Urinary bladder (tissue), 4 donors: Measurements from ENCODE around the gene ZBTB24. TPM values are rescaled to one million over a fixed set of nuclear protein-coding genes. Genes with fewer than 3 reads are reported as not detected.

Experiments used
- DNase-seq: peaks from one replicate; pipeline ENCODE4 v3.0.0-alpha.2; 2015; ENCODE audit errors: extremely low spot score
- H3K27ac ChIP-seq: one replicate; pipeline ENCODE4 v1.5.1; 2013; ENCODE audit warnings: low read depth, mild to moderate bottlenecking, moderate library complexity
- H3K36me3 ChIP-seq: one replicate; pipeline ENCODE4 v1.6.1; 2013; ENCODE audit warnings: mild to moderate bottlenecking, moderate library complexity; ENCODE audit not compliant: insufficient read depth
- H3K4me1 ChIP-seq: one replicate; pipeline ENCODE4 v1.6.1; 2013; ENCODE audit warnings: mild to moderate bottlenecking, moderate library complexity; ENCODE audit not compliant: insufficient read depth
- H3K4me3 ChIP-seq: one replicate; pipeline ENCODE4 v1.5.1; 2013; ENCODE audit warnings: low read depth, low read length
- WGBS: extraction: QIAGEN DNeasy Blood & Tissue Kit; methylation state at CpG from one replicate; pipeline ENCODE4 v1.1.7; 2013; 5-methylcytosine and 5-hydroxymethylcytosine counted together
- polyA plus RNA-seq: library from polyadenylated mRNA; stranded (reverse); fragments of 200-250 nt; gene quantifications from one replicate; pipeline ENCODE4 v1.2.3, GENCODE V29; 2013
- total RNA-seq: library from RNA; depleted of rRNA; stranded (reverse); fragments of >200 nt; gene quantifications from one replicate; pipeline ENCODE4 v1.2.3, GENCODE V29; 2014
- donor health status: healthy with polysubstance abuse.
- donor health status: healthy.

ZBTB24 gene
- total and polyA plus RNA-seq, 2 donors = 4.3 to 12.0 TPM

DNA sequence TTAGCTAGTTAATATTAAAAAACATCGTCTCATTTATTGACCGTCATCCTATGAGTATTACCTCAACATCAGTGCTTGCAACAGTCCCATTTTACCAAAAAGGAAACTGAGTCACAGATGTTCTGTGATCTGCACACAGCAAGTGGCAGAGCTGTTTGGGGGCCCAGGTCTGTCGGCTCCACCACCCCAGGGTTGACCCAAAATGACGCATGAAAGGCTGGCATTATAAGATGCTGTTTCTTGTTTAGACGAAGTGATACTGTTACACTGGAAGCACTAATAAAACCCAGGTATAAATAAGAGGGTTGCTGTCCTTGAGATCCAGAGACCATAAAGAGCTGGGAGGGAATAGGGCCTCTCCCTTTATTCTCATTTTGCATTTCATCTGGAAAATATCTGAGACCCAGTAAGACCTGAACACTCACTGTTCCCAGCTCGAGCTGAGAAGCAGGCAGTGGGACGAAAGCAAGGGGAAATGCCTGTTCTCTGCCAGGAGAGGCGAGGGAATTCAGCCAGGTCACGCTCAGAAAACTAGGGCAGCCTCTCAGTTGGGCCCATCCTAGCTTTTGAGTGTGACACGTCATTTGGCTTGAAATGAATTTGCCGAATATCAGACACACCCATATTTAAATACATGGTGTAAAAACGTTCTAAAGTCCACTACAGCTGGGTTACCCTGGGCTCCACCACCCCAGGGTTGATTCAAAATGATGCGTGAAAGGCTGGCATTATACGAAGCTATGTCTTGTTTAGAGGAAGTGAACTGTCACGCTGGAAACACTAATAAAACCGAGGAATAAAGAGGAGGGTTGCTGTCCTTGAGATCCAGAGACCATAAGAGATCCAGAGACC, 26.1 kb downstream of the ZBTB24 start:
- no peaks in the 10 kb centered on the region for H3K36me3 ChIP-seq
- DNase-seq = no peak
- H3K4me1 ChIP-seq = peaks cover 1% of the 10 kb centered on the region
- H3K27ac ChIP-seq = no peak overlapping the region
- whole genome bisulfite sequencing = 47% methylated on average over 16 of the region's 16 CpGs
- peak overlapping the region; percentile 77 for H3K4me3 ChIP-seq

DNA sequence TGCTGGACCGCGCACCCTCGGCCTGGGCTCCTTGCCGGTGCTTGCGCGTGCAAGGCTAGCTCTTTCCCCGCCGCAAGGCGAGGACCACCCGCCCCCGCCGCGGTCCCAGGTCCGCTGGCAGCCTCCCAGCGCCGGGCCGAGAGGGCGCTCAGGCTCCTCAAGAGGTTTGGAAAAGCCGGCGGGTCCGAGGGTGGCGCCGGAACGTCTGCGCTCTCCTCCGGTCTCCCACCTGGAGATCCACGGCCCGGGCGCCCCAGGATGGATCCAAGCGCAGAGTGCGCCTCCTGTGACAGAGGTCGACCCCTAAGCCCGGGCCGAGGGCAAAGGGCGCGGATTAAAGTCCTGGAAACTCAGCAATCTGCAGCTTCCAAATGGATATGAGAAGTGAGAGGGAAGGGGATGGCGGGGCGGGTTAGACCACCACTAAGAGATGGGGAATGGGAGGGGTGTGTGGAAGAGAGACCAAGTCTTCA, 26.9 kb downstream of the ZBTB24 start:
- Histone ChIP-seq H3K36me3 (no peaks in the 10 kb centered on the region), H3K4me1 (peaks cover 1% of the 10 kb centered on the region), H3K27ac (peak overlapping the region; percentile 63), H3K4me3 (peak overlapping the region; percentile 77)
- 8% methylated on average over 38 of the region's 38 CpGs for WGBS
- DNase-seq = no peak

DNA sequence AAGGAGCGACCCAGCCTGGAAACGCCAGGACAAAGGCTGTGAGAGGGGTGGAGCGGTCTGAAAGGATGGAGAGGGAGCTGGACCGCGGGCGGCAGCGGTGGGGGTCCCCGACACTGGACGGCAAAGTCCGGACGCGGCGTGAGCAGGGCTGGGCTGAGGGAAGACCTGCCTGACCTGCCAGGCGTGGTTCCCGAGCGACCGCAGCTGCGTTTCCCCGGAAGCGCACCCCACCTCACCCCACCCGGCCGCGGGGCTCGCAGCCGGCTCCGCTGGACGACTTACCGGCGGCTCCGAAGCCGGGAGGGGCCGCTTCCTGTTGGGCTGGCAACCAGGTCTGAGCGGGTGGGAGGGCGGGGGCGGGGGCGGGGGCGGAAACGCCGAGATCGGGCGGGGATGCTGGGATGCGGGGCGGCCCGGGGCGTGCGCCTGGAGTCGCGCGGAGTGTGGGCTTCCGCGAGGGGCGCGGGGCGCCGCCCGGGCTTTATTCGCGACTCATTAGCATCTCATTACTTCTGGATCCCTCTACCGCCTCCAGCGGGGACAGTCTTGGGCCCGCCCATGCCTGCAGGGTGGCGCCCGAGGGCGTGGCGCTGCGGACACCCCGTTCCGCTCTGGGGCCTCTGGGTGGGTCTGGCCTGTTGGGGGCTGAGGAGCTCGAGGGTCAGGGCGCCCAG, 27.4 kb downstream of the ZBTB24 start, which contains the start of gene MICAL1:
MICAL1 (minus strand) TSS at position 336 of the 674 bp plus-strand sequence. CDS start 1,576 bp downstream, outside the sequence.
- Histone ChIP-seq H3K4me1 (peaks cover 1% of the 10 kb centered on the region), H3K36me3 (no peaks in the 10 kb centered on the region), H3K27ac (peak within 1 kb of the TSS; percentile 83), H3K4me3 (peak within 1 kb of the TSS; percentile 77)
- under 1% methylated on average over 70 of the region's 70 CpGs for WGBS
- DNase-seq = peak; percentile 13

DNA sequence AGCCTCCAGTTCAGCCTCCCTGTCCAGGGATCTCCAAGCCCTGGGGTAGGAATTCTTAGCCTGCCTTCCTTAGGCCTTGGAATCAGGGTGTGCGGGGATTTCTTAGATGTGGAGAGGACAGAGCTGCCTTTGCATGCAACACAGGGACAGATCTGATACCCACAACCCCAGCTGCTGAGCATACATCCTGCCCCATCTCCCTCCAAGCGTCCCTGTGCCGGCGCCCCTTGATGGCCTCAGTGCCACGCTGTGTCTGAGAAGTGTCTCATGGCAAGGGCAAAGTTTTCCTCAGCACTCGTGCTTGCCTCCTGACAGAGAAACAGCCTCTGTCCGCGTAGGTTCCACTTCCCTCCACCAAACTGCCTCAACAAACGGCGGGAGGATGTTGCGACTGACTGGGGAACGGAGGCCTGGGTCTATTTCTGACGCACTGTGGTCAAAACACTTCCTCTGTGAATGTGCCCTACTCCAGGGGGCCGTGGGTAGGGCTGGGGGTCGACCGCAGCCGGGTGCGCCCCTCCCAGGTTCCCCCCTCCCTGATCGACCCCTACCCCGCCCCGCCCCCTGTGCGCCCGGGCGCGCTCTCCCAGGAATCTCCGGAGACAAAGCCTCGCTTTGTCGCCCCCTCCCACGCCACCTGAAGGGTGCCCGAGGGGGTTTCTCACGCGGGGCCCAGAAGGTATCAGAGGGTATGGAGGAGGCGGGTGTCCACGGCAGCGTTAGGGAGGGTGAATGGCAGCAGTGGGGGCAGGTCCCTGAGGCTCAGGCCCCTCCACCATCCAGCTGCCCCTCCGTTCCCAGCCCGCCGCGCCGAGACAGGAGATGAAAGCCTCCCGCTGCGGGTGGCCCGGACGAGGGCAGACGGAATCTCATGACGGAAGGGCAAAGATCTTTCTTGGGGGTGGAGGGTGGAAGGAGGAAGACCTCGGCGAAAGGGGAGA, 28.3 kb downstream of the ZBTB24 start:
- no peaks in the 10 kb centered on the region for H3K36me3 ChIP-seq
- no peak for DNase-seq
- peak overlapping the region; percentile 77 for H3K4me3 ChIP-seq
- H3K4me1 ChIP-seq = peaks cover 1% of the 10 kb centered on the region
- WGBS = 5% methylated on average over 48 of the region's 48 CpGs
- H3K27ac ChIP-seq = peak overlapping the region; percentile 83

DNA sequence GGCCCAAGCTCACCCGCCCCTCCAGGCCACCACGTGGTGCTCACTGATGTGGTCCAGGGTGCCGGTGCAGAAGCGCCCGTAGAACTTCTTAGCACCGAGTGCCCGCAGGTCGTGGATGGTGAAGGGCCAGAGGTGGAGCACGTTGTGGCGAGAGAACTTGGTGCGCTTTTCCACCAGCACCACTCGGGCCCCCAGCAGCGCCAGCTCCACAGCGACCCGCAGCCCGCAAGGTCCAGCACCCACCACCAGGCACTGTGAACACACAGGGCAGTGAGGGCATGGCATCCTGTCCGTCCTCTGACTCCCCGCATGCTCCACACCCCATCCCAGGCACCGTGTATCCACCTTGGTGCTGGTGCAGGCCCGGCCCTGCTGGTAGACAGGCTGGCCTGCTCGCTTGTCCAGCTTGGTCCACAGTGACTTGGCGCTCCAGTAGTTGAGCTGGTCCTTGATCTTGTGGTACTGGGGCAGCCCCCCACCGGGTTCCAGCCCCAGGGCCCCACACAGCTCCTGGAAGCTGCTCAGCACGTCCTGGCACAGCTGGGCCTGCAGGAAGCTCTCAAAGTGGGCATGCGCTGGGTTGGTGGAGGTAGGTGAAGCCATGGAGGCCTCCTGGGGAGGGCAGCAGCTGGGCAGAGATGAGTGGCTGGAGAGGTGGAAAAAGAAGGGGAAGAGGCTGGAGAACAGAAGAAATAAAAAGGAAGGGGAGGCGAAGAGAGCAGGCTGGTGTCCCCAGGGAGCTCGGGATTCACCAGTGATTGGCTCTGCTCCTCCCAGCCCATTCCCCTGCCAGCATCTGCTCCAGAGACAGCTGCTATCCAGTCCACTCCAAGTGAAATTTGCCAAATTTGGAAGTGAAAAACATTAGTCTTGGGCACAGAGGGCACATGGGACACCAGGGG, 29.2 kb downstream of the ZBTB24 start:
- 88% methylated on average over 27 of the region's 27 CpGs for WGBS
- no peak overlapping the region for H3K27ac ChIP-seq
- DNase-seq = no peak
- H3K4me3 ChIP-seq = no peak overlapping the region
- peaks cover 1% of the 10 kb centered on the region for H3K4me1 ChIP-seq
- no peaks in the 10 kb centered on the region for H3K36me3 ChIP-seq

DNA sequence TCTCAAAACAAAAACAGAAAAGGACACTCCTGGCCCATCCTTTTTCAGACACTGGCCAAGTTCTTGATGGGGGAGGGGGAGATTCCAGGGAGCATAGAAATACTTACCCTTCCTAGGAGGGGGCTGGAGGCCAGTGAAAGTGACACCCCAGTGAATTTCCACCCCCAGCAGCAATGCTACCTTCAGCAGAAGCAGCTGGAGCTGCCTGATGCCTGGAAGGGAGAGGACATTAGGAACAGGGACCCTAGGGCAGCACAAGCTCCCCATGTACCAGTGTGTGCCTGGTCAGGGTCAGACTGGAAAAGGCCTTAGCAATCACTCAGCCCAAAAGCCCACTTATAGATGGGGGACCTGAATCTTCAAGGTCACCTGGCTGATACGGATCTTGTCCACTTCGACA, 29.9 kb downstream of the ZBTB24 start:
- no peak for DNase-seq
- H3K4me3 ChIP-seq = no peak overlapping the region
- WGBS = 93% methylated on average over 2 of the region's 2 CpGs
- no peak overlapping the region for H3K27ac ChIP-seq
- no peaks in the 10 kb centered on the region for H3K36me3 ChIP-seq
- peaks cover 1% of the 10 kb centered on the region for H3K4me1 ChIP-seq

DNA sequence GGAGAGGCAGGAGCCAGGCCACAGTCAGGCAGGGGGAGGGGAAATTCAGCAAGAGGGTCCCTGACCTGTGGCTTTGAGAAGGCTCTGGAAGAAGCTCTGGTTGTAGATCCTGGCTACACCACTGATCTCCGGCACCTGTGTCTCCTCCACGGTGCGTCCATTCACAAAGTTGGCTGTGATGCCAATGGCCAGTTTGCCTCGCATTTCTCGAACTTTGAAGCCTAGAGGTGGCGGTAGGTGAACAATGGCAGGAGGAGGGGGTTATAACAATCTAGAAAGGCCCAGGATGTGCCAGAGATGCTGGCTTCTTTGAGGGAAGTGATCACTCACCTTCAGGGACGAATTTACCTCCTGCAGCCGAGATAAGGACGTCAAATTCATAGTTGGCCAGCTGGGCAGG, 30.8 kb downstream of the ZBTB24 start:
- WGBS = 93% methylated on average over 9 of the region's 9 CpGs
- no peak overlapping the region for H3K4me3 ChIP-seq

DNA sequence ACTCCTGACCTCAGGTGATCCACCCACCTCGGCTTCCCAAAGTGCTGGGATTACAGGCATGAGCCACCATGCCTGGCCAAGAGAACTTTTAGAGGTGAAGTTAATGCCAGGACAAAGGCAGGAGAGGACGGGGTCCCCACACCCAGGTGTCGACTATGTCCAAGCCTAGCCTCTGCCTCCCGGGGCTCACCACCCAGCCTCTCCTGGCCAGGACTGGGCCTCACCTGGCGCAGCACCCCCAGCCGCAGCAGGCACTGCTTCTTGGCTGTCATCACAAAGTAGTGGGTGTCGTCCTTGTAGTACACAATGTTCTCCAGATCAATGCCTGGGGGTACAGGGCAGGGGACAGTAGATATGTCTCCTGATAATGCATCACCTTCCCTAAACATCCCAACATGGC, 31.6 kb downstream of the ZBTB24 start:
- Histone ChIP-seq H3K4me3 (no peak overlapping the region), H3K27ac (no peak overlapping the region), H3K4me1 (no peaks in the 10 kb centered on the region), H3K36me3 (no peaks in the 10 kb centered on the region)
- WGBS = 94% methylated on average over 7 of the region's 7 CpGs
- DNase-seq = no peak

More for the DNA sequence above, 30.8 kb downstream of the ZBTB24 start:
- Histone ChIP-seq H3K36me3 (no peaks in the 10 kb centered on the region), H3K4me1 (no peaks in the 10 kb centered on the region), H3K27ac (no peak overlapping the region)
- DNase-seq = no peak

DNA sequence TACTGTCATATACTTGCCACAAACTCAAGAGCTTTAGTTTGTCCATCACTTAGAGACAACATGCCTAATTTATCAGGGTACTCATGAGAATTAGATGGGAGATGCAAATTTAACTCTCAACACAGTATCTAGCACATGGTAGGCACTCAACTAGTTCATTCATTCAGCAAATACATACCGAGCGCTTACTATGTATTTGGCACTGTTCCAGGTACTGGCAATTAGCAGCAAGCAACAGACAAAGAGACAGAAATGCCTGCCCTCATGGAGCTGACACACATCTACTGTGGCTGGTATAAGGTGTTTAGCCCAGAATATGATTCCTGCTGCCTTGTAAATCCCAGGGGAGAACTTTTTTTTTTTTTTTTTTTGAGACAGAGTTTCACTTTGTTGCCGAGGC, 32.2 kb downstream of the ZBTB24 start:
- no peak overlapping the region for H3K27ac ChIP-seq
- H3K36me3 ChIP-seq = no peaks in the 10 kb centered on the region
- 83% methylated on average over 3 of the region's 3 CpGs for WGBS
- H3K4me1 ChIP-seq = no peaks in the 10 kb centered on the region
- no peak overlapping the region for H3K4me3 ChIP-seq
- DNase-seq = no peak

DNA sequence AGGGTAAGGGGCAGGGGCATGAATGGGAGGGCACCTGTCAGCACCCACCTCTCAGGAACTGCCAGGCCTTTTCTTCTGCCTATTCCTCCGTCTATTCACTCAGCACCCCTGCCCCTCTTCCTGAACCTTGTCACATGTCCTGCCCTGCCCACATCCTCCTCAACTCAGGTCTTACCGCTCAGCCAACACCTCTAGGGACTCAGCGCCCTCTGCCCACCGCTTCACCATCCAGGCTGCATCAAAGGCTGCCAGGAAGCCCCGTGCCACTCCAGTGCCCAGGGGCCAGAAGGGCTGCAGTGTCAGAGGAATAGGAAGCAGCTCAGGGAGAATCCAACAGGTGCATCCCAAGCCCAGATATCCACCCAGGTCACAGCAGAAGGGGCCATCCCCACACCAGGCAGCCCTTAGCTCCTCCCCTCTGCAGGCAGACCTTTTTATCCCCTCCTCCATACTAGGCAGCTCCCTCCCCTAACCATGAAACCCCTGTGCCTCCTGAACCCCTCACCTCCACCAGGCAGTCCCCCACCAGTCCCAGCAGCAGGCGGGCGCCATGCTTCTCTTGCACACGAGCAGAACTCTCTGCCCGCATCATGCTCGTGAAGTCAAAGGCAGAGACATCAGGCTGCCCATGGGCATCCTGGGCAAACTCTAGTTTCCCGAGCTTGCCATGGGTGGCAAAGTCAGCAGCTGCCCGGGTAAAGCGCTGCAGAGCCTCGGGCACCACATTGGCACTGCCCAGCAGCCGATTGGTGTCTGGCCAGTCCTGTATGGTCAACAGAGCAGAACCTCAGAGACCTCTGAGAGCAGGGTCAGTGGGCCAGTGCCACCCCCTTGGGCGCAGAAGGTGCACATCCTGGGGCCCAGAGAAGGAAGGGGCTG, 33.0 kb downstream of the ZBTB24 start:
- no peaks in the 10 kb centered on the region for H3K4me1 ChIP-seq
- H3K27ac ChIP-seq = no peak overlapping the region
- DNase-seq = no peak
- H3K36me3 ChIP-seq = no peaks in the 10 kb centered on the region
- 89% methylated on average over 16 of the region's 16 CpGs for WGBS
- H3K4me3 ChIP-seq = no peak overlapping the region

DNA sequence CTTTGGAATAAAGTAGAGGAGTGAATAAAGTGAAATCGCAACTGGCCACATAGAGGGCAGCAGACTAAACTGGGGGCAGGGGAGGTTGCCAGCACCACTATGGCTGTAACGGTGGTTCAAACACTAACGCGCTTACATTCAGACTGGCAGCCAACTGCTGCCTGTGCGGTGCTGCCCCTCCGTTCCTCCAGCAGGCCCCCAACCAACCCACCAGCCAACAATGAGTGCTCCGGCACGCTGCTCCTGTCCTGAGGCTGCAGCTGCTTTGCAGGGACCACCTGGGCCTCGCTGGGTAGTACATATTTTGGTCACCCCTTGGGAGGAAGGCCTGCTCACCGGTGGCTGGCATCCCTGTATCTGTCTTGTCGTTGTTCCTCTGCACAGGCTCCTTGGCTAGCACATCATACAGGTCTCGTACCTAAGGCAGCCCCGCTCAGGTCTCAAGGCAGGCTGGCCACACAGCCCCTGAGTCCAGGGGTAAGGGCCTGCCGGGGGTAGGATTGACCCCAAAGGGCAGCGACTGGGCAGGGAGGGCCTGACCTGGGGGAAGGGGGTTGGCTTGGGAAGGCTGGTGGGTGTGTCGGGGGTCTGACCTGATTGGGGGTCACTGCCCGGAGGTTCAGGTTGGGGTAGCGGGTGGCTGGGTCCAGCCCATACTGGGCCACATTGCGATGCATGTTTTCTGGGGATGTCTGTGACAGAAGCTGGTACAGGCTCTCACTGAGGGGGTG, 33.8 kb downstream of the ZBTB24 start:
- Histone ChIP-seq H3K27ac (no peak overlapping the region), H3K4me1 (no peaks in the 10 kb centered on the region), H3K36me3 (peaks cover 4% of the 10 kb centered on the region), H3K4me3 (no peak overlapping the region)
- DNase-seq = no peak
- 87% methylated on average over 19 of the region's 19 CpGs for WGBS
